ENCODE results near the gene CACNB4. TPM values are rescaled to one million over a fixed set of nuclear protein-coding genes. Genes with fewer than 3 reads are reported as not detected.

Gene CACNB4
- total RNA-seq, 1 experiment from 2014 or later, result not detected

GRCh38 chr2:151904021-151904420 is 194.8 kb downstream of the CACNB4 start:
- intact Hi-C loops (cut with micrococcal nuclease), result no loop called here
- H3K36me3 ChIP-seq (ENCODE audit: low read depth, low read length), result no peaks in the 10 kb centered on the region
- H3K27ac ChIP-seq (ENCODE audit: low read length), result no peak overlapping the region
- no peak overlapping the region for H3K4me2 ChIP-seq (ENCODE audit: low read length)
- H3K4me1 ChIP-seq (ENCODE audit: insufficient read depth, low read length), result no peaks in the 10 kb centered on the region
- no peaks in the 10 kb centered on the region for H3K9me2 ChIP-seq (replicated peaks; ENCODE audit: low read length)
- no peak overlapping the region for H3K9ac ChIP-seq (ENCODE audit: low read length)
- H3F3A ChIP-seq (ENCODE audit: low read length, unreplicated experiment), result no peaks in the 10 kb centered on the region
- no peak overlapping the region for H2AFZ ChIP-seq (ENCODE audit: low read length)
- ChIA-PET POLR2A (ENCODE audit: unreplicated experiment) (no interaction called here), CTCF (no interaction called here)
- H3K27me3 ChIP-seq (ENCODE audit: low read length), result peaks cover 82% of the 10 kb centered on the region
- DNase-seq (no peak), ATAC-seq (no peak)
- BruUV-seq (replicated peaks), result no TSS peak
- H4K20me1 ChIP-seq (ENCODE audit: low read length), result no peaks in the 10 kb centered on the region
- no peak overlapping the region for H3K4me3 ChIP-seq (ENCODE audit: low read length)
- TF ChIP-seq EZH2phosphoT487 (IDR thresholded peaks at IDR 0.05; ENCODE audit: borderline replicate concordance, low read length), result no peak
- no peak for TF ChIP-seq CTCF (conservative IDR thresholded peaks at IDR 0.05; ENCODE audit: low read depth, low read length)
- TF ChIP-seq EZH2 (IDR thresholded peaks at IDR 0.05; ENCODE audit: low read length, unreplicated experiment), result no peak
- no peaks in the 10 kb centered on the region for H3K9me3 ChIP-seq (ENCODE audit: low read length)
- H3K79me2 ChIP-seq (ENCODE audit: low read length), result no peaks in the 10 kb centered on the region

DNA sequence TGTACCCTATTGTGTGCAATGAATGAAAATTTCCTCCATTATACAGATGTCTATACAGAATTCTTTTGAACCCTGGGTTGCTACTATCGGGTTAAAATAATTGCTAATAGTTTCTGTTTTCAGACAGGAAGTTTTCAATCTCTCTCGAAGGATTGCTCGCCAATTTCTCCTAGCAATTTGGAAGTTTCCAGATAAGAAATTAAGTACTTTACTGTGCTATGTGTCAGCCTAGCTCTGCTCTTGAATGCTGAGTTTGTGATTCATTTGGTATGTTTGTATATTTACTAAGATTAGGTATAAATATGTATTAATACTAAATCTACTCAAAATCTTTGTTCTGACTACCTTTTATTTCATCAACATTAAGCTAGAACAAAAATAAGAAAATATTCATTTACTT is 196.0 kb downstream of the CACNB4 start:
- Histone ChIP-seq H3F3A (ENCODE audit: low read length, unreplicated experiment) (no peaks in the 10 kb centered on the region), H3K4me2 (ENCODE audit: low read length) (no peak overlapping the region), H3K9me3 (ENCODE audit: low read length) (no peaks in the 10 kb centered on the region), H3K4me1 (ENCODE audit: insufficient read depth, low read length) (no peaks in the 10 kb centered on the region), H3K9me2 (replicated peaks; ENCODE audit: low read length) (no peaks in the 10 kb centered on the region), H3K27me3 (ENCODE audit: low read length) (peaks cover 88% of the 10 kb centered on the region), H3K9ac (ENCODE audit: low read length) (no peak overlapping the region), H3K79me2 (ENCODE audit: low read length) (no peaks in the 10 kb centered on the region), H4K20me1 (ENCODE audit: low read length) (no peaks in the 10 kb centered on the region), H3K36me3 (ENCODE audit: low read depth, low read length) (no peaks in the 10 kb centered on the region), H3K4me3 (ENCODE audit: low read length) (no peak overlapping the region), H3K27ac (ENCODE audit: low read length) (no peak overlapping the region), H2AFZ (ENCODE audit: low read length) (no peak overlapping the region)
- DNase-seq, result no peak
- TF ChIP-seq CTCF (conservative IDR thresholded peaks at IDR 0.05; ENCODE audit: low read depth, low read length) (no peak), EZH2 (IDR thresholded peaks at IDR 0.05; ENCODE audit: low read length, unreplicated experiment) (no peak), EZH2phosphoT487 (IDR thresholded peaks at IDR 0.05; ENCODE audit: borderline replicate concordance, low read length) (no peak)
- intact Hi-C loops (cut with micrococcal nuclease), result no loop called here
- ChIA-PET CTCF (no interaction called here), POLR2A (ENCODE audit: unreplicated experiment) (no interaction called here)
- no TSS peak for BruUV-seq (replicated peaks)
- no peak for ATAC-seq

DNA sequence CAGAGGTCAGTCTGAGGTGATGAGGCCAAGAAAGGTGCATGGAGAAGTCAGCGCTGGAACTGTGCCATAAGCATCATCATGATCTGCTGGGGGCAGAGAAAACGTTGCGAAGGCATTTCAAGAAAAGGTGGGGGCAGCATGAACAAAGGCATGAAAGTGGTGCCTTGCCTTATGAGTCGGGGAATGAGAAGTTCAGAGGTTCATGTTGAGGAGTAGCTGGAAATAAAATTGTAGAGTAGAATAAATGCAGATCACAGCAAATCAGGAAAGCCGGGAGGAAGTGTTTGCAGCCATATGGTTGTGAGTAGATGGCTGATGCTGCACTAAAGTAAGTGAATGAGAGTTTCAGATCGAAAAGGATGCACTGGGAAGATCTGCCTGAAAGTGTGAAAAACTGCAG is 198.5 kb downstream of the CACNB4 start:
- no TSS peak for BruUV-seq (replicated peaks)
- H3K9me2 ChIP-seq (replicated peaks; ENCODE audit: low read length), result no peaks in the 10 kb centered on the region
- ATAC-seq (no peak), DNase-seq (no peak)
- no peak overlapping the region for H3K4me3 ChIP-seq (ENCODE audit: low read length)
- no peaks in the 10 kb centered on the region for H3F3A ChIP-seq (ENCODE audit: low read length, unreplicated experiment)
- no peak overlapping the region for H2AFZ ChIP-seq (ENCODE audit: low read length)
- TF ChIP-seq EZH2 (IDR thresholded peaks at IDR 0.05; ENCODE audit: low read length, unreplicated experiment) (no peak), CTCF (conservative IDR thresholded peaks at IDR 0.05; ENCODE audit: low read depth, low read length) (no peak), EZH2phosphoT487 (IDR thresholded peaks at IDR 0.05; ENCODE audit: borderline replicate concordance, low read length) (no peak)
- no peak overlapping the region for H3K4me2 ChIP-seq (ENCODE audit: low read length)
- no peak overlapping the region for H3K27ac ChIP-seq (ENCODE audit: low read length)
- no peaks in the 10 kb centered on the region for H3K9me3 ChIP-seq (ENCODE audit: low read length)
- intact Hi-C loops (cut with micrococcal nuclease), result no loop called here
- ChIA-PET CTCF (no interaction called here), POLR2A (ENCODE audit: unreplicated experiment) (no interaction called here)
- no peaks in the 10 kb centered on the region for H3K4me1 ChIP-seq (ENCODE audit: insufficient read depth, low read length)
- H3K27me3 ChIP-seq (ENCODE audit: low read length), result peaks cover 72% of the 10 kb centered on the region
- no peaks in the 10 kb centered on the region for H3K36me3 ChIP-seq (ENCODE audit: low read depth, low read length)
- H3K79me2 ChIP-seq (ENCODE audit: low read length), result no peaks in the 10 kb centered on the region
- no peak overlapping the region for H3K9ac ChIP-seq (ENCODE audit: low read length)
- no peaks in the 10 kb centered on the region for H4K20me1 ChIP-seq (ENCODE audit: low read length)

Data from PC-3 (cell line).